GM12874 (cell line): ENCODE measurements around the gene TUSC2.

Experiments used
- TF ChIP-seq, protein P1 (sequence below): IDR thresholded peaks from 2 replicates; pipeline ENCODE4 v1.5.1; 2011; ENCODE audit warnings: low read depth, mild to moderate bottlenecking, control low read depth, low read length, moderate library complexity; ENCODE audit not compliant: insufficient read depth

The TUSC2 gene, protein sequence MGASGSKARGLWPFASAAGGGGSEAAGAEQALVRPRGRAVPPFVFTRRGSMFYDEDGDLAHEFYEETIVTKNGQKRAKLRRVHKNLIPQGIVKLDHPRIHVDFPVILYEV

GRCh38 chr3:50327943-50328691 is at the start of gene TUSC2:
Gene TUSC2 (minus strand): TSS chr3:50328223. CDS start chr3:50328099, 124 bp downstream.
- TF ChIP-seq, protein P1, sequence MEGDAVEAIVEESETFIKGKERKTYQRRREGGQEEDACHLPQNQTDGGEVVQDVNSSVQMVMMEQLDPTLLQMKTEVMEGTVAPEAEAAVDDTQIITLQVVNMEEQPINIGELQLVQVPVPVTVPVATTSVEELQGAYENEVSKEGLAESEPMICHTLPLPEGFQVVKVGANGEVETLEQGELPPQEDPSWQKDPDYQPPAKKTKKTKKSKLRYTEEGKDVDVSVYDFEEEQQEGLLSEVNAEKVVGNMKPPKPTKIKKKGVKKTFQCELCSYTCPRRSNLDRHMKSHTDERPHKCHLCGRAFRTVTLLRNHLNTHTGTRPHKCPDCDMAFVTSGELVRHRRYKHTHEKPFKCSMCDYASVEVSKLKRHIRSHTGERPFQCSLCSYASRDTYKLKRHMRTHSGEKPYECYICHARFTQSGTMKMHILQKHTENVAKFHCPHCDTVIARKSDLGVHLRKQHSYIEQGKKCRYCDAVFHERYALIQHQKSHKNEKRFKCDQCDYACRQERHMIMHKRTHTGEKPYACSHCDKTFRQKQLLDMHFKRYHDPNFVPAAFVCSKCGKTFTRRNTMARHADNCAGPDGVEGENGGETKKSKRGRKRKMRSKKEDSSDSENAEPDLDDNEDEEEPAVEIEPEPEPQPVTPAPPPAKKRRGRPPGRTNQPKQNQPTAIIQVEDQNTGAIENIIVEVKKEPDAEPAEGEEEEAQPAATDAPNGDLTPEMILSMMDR: no peak

GRCh38 chr3:50375258-50375931 is 47.4 kb upstream of the TUSC2 start:
- TF ChIP-seq, protein P1: 0 out of 2 replicates have a peak, but pooled peaks have one; percentile 10

GRCh38 chr3:50374363-50375257 is 46.6 kb upstream of the TUSC2 start:
- TF ChIP-seq, protein P1: no peak

GRCh38 chr3:50373146-50374051 is 45.4 kb upstream of the TUSC2 start:
- TF ChIP-seq, protein P1: no peak

GRCh38 chr3:50372349-50372748 is 44.3 kb upstream of the TUSC2 start:
- TF ChIP-seq, protein P1: no peak

DNA sequence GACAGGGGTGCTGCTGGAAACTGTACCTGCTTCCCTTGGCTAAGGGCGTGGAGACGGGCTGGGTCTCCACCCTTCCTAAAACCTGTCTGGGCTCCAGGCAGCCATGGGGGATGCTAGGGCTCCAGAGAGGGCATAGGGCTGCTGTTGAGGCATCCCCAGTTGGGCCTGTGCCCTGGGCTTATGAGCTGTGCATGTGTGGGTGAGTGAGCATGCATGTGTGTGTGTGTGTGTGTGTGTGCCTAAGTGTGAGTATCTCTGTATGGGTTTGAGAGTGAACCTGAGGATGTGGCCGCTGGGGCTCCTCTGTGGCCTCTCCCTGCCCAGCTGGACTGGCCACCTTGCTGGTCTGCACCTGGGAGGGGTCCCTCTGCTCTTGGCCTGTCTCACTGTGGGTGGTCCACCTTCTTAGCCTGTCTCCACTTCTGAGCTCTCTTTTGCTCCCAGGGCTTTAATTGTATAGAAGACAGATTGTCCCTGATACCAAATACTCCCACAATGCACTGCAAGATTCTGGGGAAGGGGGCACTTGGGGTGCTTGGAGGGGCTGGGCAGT is 43.2 kb upstream of the TUSC2 start:
- TF ChIP-seq, protein P1: no peak
